ENCODE measurements around the gene ZNF385C. TPM values are rescaled to one million over a fixed set of nuclear protein-coding genes. Genes with fewer than 3 reads are reported as not detected.

The ZNF385C gene
- total and polyA plus RNA-seq, 3 donors from 2014 or later: 17.9 to 26.6 (median 21.4) TPM

GRCh38 chr17:42104264-42104663, 6.0 kb upstream of the ZNF385C start:
- no peaks in the 10 kb centered on the region for H3K36me3 ChIP-seq (ENCODE audit: low read depth, missing control alignments)
- TF ChIP-seq, protein P1, sequence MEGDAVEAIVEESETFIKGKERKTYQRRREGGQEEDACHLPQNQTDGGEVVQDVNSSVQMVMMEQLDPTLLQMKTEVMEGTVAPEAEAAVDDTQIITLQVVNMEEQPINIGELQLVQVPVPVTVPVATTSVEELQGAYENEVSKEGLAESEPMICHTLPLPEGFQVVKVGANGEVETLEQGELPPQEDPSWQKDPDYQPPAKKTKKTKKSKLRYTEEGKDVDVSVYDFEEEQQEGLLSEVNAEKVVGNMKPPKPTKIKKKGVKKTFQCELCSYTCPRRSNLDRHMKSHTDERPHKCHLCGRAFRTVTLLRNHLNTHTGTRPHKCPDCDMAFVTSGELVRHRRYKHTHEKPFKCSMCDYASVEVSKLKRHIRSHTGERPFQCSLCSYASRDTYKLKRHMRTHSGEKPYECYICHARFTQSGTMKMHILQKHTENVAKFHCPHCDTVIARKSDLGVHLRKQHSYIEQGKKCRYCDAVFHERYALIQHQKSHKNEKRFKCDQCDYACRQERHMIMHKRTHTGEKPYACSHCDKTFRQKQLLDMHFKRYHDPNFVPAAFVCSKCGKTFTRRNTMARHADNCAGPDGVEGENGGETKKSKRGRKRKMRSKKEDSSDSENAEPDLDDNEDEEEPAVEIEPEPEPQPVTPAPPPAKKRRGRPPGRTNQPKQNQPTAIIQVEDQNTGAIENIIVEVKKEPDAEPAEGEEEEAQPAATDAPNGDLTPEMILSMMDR (IDR thresholded peaks at IDR 0.05): no peak
- no peak for TF ChIP-seq POLR2A (IDR thresholded peaks at IDR 0.05)
- no peak overlapping the region for H3K27ac ChIP-seq
- WGBS, 2 donors: 50 to 75% methylated on average over 3 of the region's 3 CpGs
- intact Hi-C loops (cut with DNase I; ENCODE audit: low total_unique reads): no loop called here
- no peak overlapping the region for H3K4me3 ChIP-seq
- no peak for DNase-seq
- H3K4me1 ChIP-seq: peaks cover 21% of the 10 kb centered on the region
- no peaks in the 10 kb centered on the region for H3K27me3 ChIP-seq
- H3K9me3 ChIP-seq: no peaks in the 10 kb centered on the region

- intact Hi-C loops (cut with DNase I; ENCODE audit: low total_unique reads): no loop called here
- WGBS, 2 donors: 71 to 78% methylated on average over 10 to 11 of the region's 11 CpGs
- H3K27me3 ChIP-seq: no peaks in the 10 kb centered on the region
- H3K27ac ChIP-seq: no peak overlapping the region
- no peak for TF ChIP-seq POLR2A (IDR thresholded peaks at IDR 0.05)
- TF ChIP-seq, protein P1 (IDR thresholded peaks at IDR 0.05): no peak
- no peak for DNase-seq
- H3K4me1 ChIP-seq: peaks cover 24% of the 10 kb centered on the region
- no peaks in the 10 kb centered on the region for H3K9me3 ChIP-seq
- no peaks in the 10 kb centered on the region for H3K36me3 ChIP-seq (ENCODE audit: low read depth, missing control alignments)
- H3K4me3 ChIP-seq: no peak overlapping the region
These were observed 5.1 kb upstream of the ZNF385C start for GRCh38 chr17:42103221-42103954.

DNA sequence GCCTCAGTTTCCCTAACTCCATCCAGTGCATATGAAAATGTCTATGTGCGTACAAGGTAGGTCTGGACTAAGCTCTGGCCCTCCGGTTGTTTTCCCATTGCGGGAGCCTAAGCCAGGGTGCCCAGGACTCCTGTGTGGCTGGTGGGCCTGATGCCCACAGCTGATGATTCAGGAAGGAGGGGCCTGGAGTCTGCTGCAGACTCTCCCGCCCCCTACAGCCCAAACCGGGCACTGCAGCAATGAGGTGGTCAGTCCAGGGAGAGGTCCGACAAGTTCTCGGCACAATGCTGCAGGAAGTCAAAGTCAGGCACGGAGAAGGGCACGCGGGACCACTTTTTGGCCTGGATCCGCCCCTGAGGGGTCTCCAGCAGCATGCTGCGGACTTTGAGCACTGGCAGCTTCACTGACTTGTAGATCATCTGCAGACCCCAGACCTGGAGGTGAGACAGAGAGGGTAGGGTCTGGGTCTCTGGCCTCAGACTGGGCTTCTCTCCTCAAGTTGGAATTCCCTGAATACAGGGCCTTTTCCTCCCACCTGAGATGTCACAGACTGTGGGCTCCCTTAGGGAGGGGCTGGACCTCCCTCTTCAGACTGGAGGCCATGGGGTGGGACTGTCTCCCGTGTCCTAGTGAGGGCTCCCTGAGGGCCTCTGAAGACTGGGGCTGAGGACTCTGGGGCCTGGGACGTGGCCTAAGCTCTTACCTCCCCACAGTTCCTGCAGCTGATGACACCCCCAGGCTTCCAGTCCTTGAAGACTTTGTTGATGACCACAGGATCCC, 3.4 kb upstream of the ZNF385C start:
- Histone ChIP-seq H3K9me3 (no peaks in the 10 kb centered on the region), H3K4me3 (no peak overlapping the region), H3K4me1 (peaks cover 26% of the 10 kb centered on the region), H3K36me3 (ENCODE audit: low read depth, missing control alignments) (no peaks in the 10 kb centered on the region), H3K27me3 (no peaks in the 10 kb centered on the region), H3K27ac (no peak overlapping the region)
- intact Hi-C loops (cut with DNase I; ENCODE audit: low total_unique reads): no loop called here
- 45 to 58% methylated on average over 10 to 14 of the region's 14 CpGs for WGBS, 2 donors
- TF ChIP-seq, protein P1 (IDR thresholded peaks at IDR 0.05): peak; percentile 65 to 83 (median 68)
- TF ChIP-seq POLR2A (IDR thresholded peaks at IDR 0.05): no peak
- peak; percentile 88 for DNase-seq

- Histone ChIP-seq H3K27ac (peak overlapping the region in 1 of 2 donors; percentile 14), H3K36me3 (ENCODE audit: low read depth, missing control alignments) (no peaks in the 10 kb centered on the region), H3K9me3 (no peaks in the 10 kb centered on the region), H3K4me3 (peak overlapping the region in 1 of 2 donors; percentile 44), H3K27me3 (no peaks in the 10 kb centered on the region), H3K4me1 (peaks cover 26% of the 10 kb centered on the region)
- DNase-seq: no peak
- WGBS, 2 donors: 24 to 26% methylated on average over 13 to 14 of the region's 14 CpGs
- TF ChIP-seq, protein P1 (IDR thresholded peaks at IDR 0.05): no peak
- no peak for TF ChIP-seq POLR2A (IDR thresholded peaks at IDR 0.05)
- intact Hi-C loops (cut with DNase I; ENCODE audit: low total_unique reads): no loop called here
These were observed 592 bp upstream of the ZNF385C start for GRCh38 chr17:42098730-42099399.

Measured in testis (tissue), 3 donors.